Stimulated activated CD4-positive, alpha-beta T cell treated with anti-CD3 and anti-CD28 coated beads, TNF-alpha, amount 100 ng/mL, for 4 hours (primary cell): ENCODE results near the gene ASNSD1.
"Not testable (repeated sequence)": the region's sequence is repeated elsewhere in the genome, so short reads cannot be mapped to it uniquely, and the experiment has no call there.

Source experiments
- DNase-seq, 3 experiments: peaks; one replicate each; pipeline ENCODE4 v3.0.0-alpha.2; 2020; ENCODE audit warnings: low read depth in 3 of 3

ASNSD1 gene

GRCh38 chr2:189685540-189686229 lies 24.4 kb downstream of the ASNSD1 start:
- DNase-seq, result no peak

GRCh38 chr2:189687796-189688195 lies 26.5 kb downstream of the ASNSD1 start:
- not testable (repeated sequence) for DNase-seq

- DNase-seq, result no peak
Observed at GRCh38 chr2:189696223-189696622, 35.0 kb downstream of the ASNSD1 start.

GRCh38 chr2:189698020-189698887 lies 37.0 kb downstream of the ASNSD1 start:
- DNase-seq, result no peak

GRCh38 chr2:189700681-189701080 lies 39.4 kb downstream of the ASNSD1 start:
- DNase-seq, result no peak

GRCh38 chr2:189702071-189702470 lies 40.8 kb downstream of the ASNSD1 start:
- DNase-seq, result no peak

GRCh38 chr2:189709501-189710221 lies 48.4 kb downstream of the ASNSD1 start:
- DNase-seq, result no peak

GRCh38 chr2:189717593-189717992 lies 56.3 kb downstream of the ASNSD1 start:
- not testable (repeated sequence) for DNase-seq

- no peak for DNase-seq
Observed at GRCh38 chr2:189719571-189719970, 58.3 kb downstream of the ASNSD1 start.
